ENCODE data around the gene MARK4.
"Not testable (repeated sequence)": the region's sequence is repeated elsewhere in the genome, so short reads cannot be mapped to it uniquely, and the experiment has no call there.

MARK4 gene

GRCh38 chr19:45307361-45307760, 56.3 kb downstream of the MARK4 start:
- TF ChIP-seq CTCF (IDR thresholded peaks at IDR 0.05; ENCODE audit: control insufficient read depth, extremely low read depth, insufficient read depth), result no peak
- no peak for DNase-seq (ENCODE audit: low read depth)
- no peak overlapping the region for H3K4me3 ChIP-seq (ENCODE audit: low read depth, low read length)

- H3K4me3 ChIP-seq (ENCODE audit: low read depth, low read length); DNase-seq (ENCODE audit: low read depth): not testable (repeated sequence)
Measured at GRCh38 chr19:45309322-45309721, 58.3 kb downstream of the MARK4 start.

- no peak for DNase-seq (ENCODE audit: low read depth)
- no peak for TF ChIP-seq CTCF (IDR thresholded peaks at IDR 0.05; ENCODE audit: control insufficient read depth, extremely low read depth, insufficient read depth)
- no peak overlapping the region for H3K4me3 ChIP-seq (ENCODE audit: low read depth, low read length)
Measured at GRCh38 chr19:45311621-45312020, 60.5 kb downstream of the MARK4 start.

GRCh38 chr19:45312285-45312684, 61.2 kb downstream of the MARK4 start:
- not testable (repeated sequence) for H3K4me3 ChIP-seq (ENCODE audit: low read depth, low read length); DNase-seq (ENCODE audit: low read depth)

GRCh38 chr19:45314708-45315245, 63.7 kb downstream of the MARK4 start:
- no peak overlapping the region for H3K4me3 ChIP-seq (ENCODE audit: low read depth, low read length)
- TF ChIP-seq CTCF (IDR thresholded peaks at IDR 0.05; ENCODE audit: control insufficient read depth, extremely low read depth, insufficient read depth), result no peak

GRCh38 chr19:45315304-45315703, 64.2 kb downstream of the MARK4 start:
- no peak for DNase-seq (ENCODE audit: low read depth)
- TF ChIP-seq CTCF (IDR thresholded peaks at IDR 0.05; ENCODE audit: control insufficient read depth, extremely low read depth, insufficient read depth), result no peak
- no peak overlapping the region for H3K4me3 ChIP-seq (ENCODE audit: low read depth, low read length)

More at GRCh38 chr19:45314708-45315245, 63.7 kb downstream of the MARK4 start:
- DNase-seq (ENCODE audit: low read depth), result no peak

GRCh38 chr19:45320997-45321775, 70.1 kb downstream of the MARK4 start:
- TF ChIP-seq CTCF (IDR thresholded peaks at IDR 0.05; ENCODE audit: control insufficient read depth, extremely low read depth, insufficient read depth), result no peak
- DNase-seq (ENCODE audit: low read depth), result no peak
- H3K4me3 ChIP-seq (ENCODE audit: low read depth, low read length), result no peak overlapping the region

GRCh38 chr19:45321848-45322247, 70.8 kb downstream of the MARK4 start:
- H3K4me3 ChIP-seq (ENCODE audit: low read depth, low read length), result no peak overlapping the region

More at GRCh38 chr19:45321848-45322247, 70.8 kb downstream of the MARK4 start:
- TF ChIP-seq CTCF (IDR thresholded peaks at IDR 0.05; ENCODE audit: control insufficient read depth, extremely low read depth, insufficient read depth), result no peak
- no peak for DNase-seq (ENCODE audit: low read depth)

All from LNCaP clone FGC (cell line).